Coronary artery (tissue), 2 donors: Measurements from ENCODE around the gene RUFY4.

ENCODE experiments used
- DNase-seq: peaks from one replicate; pipeline ENCODE4 v3.0.0-alpha.2; 2017; ENCODE audit warnings: low spot score
- H3K27ac ChIP-seq, 2 donors: fragments of 200-600 bp; sonication (generic); one replicate each; pipeline ENCODE4 v1.5.1; 2016 to 2019
- H3K4me3 ChIP-seq: fragments of 200-600 bp; sonication (generic); 2 replicates; pipeline ENCODE4 v1.5.1; 2016; ENCODE audit warnings: mild to moderate bottlenecking, moderate library complexity
- CTCF ChIP-seq: fragments of 200-600 bp; sonication (generic); IDR thresholded peaks from one replicate; pipeline ENCODE4 v1.5.1; 2019; ENCODE audit warnings: antibody characterized with exemption

The RUFY4 gene

DNA sequence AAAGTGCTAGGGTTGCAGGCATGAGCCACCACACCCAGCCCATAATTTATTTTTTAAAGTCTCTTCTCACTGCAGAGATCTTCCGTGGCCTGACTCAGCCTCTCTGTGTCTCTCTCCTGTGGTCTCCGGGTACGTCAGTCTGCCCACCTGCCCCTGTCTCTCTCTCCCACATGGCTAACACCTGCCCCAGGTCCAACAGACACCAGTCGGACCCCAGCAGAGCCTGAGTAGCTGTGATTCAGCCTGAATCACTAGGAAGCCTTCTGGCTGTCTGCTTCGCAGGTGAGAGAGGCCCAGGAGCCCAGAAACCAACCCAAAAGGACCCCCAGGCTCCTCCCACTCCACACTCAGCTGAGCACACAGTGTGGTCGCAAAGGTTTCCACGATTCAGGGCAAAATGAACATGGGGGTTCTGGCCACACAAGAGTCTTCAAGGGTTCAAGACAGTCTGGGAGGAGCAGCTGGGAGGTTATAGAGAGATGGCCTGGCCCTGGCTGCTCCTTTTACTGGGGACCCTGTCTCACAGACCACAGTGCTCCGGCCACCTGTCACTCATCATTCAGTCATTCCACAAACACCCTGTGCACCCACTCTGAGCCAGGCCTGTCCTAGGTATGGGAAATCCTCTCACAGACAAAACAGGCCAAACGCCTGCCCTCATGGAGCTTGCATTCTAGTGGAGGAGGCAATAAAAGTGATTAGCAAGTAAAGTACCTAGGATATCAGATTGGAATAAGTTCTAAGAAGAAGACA is 8.6 kb downstream of the RUFY4 start:
- DNase-seq = no peak
- TF ChIP-seq CTCF = no peak
- H3K27ac ChIP-seq = no peak overlapping the region
- H3K4me3 ChIP-seq = no peak overlapping the region

GRCh38 chr2:218079943-218080913 is 11.2 kb downstream of the RUFY4 start:
- Histone ChIP-seq H3K4me3 (no peak overlapping the region), H3K27ac (no peak overlapping the region)
- DNase-seq = no peak
- no peak for TF ChIP-seq CTCF

DNA sequence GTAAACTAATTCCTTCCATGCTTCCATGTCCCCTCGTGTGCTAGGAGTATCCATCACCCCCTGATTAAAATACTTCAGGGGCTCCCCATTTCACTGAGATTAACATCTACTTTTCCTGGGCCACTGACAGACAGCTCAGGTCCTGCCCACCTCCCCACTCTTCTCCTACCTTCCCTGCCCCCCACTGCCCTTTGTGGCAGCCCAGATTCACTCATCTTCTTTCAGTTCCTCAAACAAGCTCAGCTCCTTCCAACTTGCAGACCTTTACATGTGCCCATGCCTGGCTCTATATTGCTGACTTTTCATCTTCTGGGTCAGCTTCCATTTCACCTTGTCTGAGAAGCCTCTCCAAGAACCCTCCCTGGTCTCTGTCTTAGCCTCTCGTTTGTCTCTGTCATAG is 12.0 kb downstream of the RUFY4 start:
- Histone ChIP-seq H3K4me3 (no peak overlapping the region), H3K27ac (no peak overlapping the region)
- no peak for TF ChIP-seq CTCF
- DNase-seq = no peak

DNA sequence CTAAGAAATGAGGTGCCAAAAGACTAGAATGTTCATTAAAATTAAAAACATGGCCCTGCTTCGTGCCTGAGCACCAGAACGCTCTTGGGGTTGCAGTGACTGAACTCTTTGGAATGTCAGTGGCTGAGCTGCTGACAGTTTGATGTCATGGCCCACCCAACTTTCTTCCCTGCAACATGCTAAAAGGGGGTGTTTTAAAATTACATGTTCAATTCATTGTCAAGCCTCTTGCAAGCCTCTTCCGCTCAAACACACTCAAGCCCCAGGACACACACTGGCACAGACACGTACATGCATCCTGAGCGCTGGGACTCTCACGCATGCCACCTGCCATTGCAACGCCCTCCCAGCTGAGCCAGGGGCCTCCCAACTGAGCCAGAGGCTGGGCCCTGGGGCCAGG is 12.6 kb downstream of the RUFY4 start:
- no peak for DNase-seq
- Histone ChIP-seq H3K4me3 (no peak overlapping the region), H3K27ac (no peak overlapping the region)
- TF ChIP-seq CTCF = no peak

DNA sequence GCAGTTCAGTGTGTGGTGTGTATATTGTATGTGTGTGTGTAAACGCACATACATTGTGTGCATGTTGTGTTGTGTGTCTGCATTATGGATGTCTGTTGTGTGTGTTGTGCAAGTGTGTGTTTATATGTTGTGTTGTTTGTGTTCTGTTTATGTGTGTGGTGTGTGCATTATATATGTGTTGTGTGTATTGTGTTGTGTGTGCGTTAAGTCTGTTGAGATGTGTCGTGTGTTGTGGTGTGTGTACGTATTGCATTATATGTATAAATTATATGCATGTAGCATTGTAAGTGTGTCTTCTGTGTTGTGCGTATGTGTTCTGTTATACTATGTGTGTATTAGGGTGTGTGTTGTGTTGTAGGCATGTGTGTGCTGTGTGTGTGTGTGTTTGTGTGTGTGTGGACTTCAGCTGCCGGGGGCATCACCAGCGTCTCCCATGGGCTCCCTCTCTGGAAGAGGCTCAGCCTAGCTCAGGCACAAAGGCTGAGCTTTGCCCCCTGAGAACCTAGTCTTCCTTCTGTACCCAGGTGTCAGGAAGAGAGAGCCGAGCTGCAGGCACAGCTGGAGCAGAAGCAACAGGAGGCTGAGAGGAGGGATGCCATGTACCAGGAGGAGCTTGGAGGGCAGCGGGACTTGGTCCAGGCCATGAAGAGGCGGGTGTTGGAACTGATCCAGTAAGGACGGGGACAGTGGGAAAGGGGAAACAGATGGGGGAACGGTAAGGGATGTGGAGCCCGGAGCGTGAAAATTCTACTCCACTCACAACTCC is 13.7 kb downstream of the RUFY4 start:
- TF ChIP-seq CTCF = no peak

GRCh38 chr2:218083352-218083676 is 14.3 kb downstream of the RUFY4 start:
- no peak for DNase-seq
- H3K4me3 ChIP-seq = no peak overlapping the region
- TF ChIP-seq CTCF = no peak
- H3K27ac ChIP-seq = no peak overlapping the region

More for the DNA sequence above, 13.7 kb downstream of the RUFY4 start:
- no peak overlapping the region for H3K27ac ChIP-seq
- DNase-seq = no peak
- H3K4me3 ChIP-seq = no peak overlapping the region
